GM18907 (cell line): ENCODE measurements around the gene BRAF.
"Not testable (repeated sequence)": the region's sequence is repeated elsewhere in the genome, so short reads cannot be mapped to it uniquely, and the experiment has no call there.

Source experiments
- ATAC-seq: cut with Tn5 transposase; IDR thresholded peaks from one replicate; pipeline ENCODE4 v1.9.1; 2021; ENCODE audit warnings: mild to moderate bottlenecking, moderate library complexity; ENCODE audit not compliant: unreplicated experiment

Gene BRAF

DNA sequence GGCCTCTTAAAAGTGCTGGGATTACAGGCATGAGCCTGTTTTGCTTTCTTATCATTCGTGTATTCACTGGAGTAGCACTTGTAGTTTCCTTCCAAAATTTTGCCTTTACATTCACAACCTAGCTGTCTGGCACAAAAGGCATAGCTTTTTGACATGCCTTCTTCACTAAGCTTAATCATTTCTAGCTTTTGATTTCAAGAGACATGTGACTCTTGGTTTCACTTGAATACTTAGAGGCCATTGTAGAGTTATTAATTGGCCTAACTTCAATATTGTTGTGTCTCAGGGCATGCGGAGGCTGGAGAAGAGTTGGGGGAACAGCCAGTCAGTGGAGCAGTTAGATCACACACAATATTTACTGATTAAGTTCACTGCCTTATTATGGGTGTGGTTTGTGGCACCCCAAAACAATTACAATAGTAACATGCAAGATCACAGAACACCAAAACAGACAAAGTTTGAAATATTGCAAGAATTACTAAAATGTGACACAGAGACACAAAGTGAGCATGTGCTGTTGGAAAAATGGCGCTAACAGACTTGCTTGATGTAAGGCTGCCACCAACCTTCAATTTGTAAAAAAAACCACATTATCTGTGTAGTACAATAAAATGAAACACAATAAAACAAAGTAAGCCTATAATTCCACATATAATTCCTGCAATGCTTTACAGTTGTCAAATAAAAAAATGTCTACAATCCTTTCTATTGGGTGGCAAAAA, 43.1 kb downstream of the BRAF start:
- ATAC-seq: peak; percentile 66

GRCh38 chr7:140877249-140877524, 47.5 kb downstream of the BRAF start:
- no peak for ATAC-seq

GRCh38 chr7:140876519-140877248, 48.0 kb downstream of the BRAF start:
- peak; percentile 67 for ATAC-seq

DNA sequence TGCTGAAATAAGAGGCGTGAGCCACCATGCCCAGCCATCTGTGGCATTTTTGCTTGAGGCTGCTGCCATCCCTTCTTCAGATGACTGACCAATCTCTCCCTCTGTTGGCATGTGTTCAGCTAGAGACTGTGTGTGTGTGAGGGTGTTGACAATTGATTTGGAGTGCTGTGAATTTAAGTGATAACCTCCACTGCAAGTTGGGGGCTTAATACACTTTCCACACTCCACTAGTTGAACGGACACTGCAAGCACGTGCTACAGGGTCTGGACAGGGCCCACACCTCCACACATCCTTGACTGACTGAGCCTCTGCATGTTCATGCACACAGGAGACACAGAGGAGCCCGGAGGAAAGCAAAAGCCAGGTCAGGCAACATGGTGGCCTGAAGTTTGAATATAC, 51.3 kb downstream of the BRAF start:
- no peak for ATAC-seq

DNA sequence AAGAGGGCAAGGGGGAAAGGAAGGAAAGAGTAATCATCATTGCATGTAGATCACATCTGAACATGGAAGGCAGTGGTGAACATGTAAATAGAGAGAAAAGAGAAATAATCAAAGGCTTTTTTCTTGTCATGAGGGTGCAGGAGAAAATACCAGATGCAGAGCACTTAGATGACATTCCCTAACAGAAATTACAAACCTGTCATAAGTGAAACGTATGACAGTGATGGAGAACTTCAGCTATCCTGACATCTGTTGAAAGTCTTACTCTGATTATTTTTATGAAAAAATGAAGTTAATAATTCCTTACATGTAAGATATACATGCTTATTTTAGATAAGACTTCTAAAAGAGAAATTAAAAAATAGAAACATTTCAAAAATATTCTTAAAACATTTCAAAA, 54.7 kb downstream of the BRAF start:
- no peak for ATAC-seq

GRCh38 chr7:140869430-140869829, 55.3 kb downstream of the BRAF start:
- ATAC-seq: no peak

GRCh38 chr7:140867467-140868462, 57.0 kb downstream of the BRAF start:
- no peak for ATAC-seq

GRCh38 chr7:140866926-140867325, 57.8 kb downstream of the BRAF start:
- ATAC-seq: no peak

DNA sequence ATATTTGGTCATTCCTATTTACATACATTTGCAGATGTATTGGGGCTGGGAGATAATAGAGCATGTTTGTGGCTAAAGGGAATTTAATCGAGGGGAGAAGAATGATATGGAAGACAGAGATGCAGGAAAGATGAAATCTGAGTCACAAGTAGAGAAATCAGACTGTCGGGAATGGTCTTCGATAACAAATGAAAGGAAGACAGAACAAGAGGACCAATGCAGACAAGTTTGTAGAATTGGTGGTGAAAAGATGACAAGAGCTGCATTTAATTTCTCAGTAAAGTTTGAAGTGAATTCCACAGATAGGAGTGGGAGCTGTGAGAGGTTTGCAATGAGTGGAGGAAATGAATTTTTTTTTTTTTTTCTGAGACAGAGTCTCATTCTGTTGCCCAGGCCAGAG, 60.0 kb downstream of the BRAF start:
- ATAC-seq: no peak

DNA sequence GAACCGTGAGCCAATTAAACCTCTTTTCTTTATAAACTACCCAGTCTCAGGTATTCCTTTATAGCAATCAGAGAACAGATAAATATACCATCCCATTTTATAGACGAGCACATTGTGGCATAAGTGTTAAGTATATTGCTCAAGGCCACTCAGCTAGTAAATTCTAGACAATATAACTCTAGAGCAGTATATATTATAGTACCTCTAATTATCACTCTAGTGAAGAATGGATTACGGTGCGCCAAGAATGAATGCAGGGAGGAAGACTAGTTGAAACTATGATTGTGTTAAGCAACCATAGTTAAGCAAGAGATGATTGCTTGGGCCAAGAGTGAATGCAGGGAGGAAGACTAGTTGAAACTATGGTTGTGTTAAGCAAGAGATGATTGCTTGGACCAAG, 60.9 kb downstream of the BRAF start:
- no peak for ATAC-seq

DNA sequence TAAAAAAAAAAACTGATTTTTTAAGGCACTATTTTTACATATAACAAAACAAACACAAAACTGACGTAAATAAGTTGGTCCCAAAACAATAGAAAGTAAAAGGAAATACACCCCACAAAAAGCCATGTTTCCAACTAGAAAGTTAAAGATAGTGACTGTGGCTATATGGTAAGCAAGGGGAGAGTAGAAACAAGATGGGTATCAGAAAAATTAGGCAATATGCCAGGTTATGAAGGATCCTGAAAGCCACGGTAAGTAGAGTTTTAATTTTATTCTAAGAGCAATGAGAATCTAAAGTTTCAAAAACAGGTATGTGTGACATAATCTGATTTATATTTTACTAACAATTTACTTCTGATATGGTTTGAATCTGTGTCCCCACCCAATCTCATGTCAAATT, 61.5 kb downstream of the BRAF start:
- ATAC-seq: no peak

DNA sequence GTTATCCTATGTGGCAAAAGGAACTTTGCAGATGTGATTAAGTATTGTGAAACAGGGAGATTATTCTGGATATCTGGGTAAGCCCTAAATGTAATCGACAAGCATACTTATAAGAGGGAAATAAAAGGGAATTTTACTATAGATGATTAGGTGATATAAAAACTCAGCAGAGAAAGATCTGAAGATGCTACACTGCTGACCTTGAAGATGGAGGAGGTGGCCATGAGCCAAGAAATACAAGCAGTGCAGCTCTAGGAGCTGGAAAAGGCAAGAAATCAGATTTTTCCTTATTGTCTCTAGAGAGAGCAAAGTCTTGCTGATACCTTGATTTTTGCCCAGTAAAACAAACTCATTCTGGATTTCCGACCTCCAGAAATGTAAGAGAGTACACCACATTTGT, 67.7 kb downstream of the BRAF start:
- ATAC-seq: no peak

DNA sequence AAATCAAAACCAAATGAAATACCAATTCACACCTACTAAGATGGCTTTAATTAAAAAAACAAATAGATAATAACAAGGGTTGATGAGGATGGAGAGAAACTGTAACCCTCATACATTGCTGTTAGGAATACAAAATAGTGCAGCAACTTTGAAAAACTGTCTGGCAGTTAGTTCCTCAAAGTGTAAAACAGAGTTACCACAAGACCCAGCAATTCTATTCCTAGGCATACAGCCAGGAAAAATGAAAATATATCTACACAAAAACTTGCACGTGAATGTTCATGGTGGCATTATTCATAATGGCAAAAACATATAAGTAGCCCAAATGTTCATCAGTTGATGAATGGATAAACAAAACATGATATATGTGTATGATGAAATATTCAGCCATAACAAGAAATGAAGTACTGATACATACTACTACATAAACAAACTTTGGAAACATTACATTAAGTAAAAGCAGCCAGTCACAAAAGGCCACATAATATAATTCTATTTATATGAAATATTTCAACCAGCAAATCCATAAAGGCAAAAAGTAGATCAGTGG, 83.5 kb downstream of the BRAF start:
- ATAC-seq: no peak

DNA sequence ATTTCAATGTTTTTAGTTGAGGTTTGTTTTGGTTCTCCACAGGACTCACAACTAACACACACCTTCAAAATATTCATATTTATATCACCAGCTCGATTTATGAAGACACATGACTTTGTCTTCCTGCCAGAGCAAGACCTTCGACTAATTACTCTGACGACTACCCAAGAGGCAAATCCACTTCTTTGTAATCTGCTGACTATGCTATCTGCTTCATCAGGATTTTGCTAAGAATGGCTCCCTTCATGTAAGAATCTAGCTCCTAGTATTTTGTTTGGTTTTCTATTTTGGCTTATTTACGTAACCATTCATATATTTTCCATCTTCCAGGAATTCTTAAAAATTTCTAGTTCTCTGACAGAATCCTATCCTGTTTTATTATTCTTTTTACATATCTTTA, 93.0 kb downstream of the BRAF start:
- no peak for ATAC-seq

DNA sequence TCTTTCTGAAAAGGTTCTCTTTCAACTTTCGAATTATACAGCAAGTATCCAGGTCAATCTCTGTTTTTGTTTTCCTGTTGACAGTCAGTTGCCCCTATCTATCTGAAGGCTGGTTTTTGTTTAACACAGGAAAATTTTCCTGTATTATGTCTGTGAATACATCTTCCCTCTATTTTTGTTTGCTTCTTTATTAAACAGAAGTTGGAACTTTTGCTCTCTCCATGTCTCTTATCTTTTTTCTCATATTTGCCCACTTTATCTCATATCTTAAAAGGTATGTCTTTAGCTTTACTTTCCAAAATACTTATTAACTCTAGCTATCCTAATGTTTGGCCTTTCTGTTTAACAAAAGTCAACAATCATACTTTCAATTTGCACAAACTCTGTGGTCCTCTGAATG, 95.0 kb downstream of the BRAF start:
- ATAC-seq: no peak

DNA sequence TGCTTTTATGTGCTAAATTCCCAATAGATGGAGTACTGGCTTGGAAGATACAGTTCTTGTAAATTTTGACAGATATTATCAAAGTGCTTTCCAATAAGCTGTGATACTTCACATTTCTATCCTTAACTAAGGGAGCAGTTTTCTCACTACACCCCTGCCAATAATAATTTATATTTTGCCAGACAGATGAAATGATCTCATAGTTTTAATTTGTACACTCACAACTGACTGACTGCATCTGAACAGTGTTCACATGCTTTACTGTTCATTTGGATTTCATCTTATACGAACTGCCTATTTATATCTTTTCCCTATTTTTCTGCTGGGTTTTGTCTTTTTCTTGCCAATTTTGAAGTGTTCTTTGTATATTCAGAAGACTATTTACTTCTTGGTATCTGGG, 96.0 kb downstream of the BRAF start:
- no peak for ATAC-seq

DNA sequence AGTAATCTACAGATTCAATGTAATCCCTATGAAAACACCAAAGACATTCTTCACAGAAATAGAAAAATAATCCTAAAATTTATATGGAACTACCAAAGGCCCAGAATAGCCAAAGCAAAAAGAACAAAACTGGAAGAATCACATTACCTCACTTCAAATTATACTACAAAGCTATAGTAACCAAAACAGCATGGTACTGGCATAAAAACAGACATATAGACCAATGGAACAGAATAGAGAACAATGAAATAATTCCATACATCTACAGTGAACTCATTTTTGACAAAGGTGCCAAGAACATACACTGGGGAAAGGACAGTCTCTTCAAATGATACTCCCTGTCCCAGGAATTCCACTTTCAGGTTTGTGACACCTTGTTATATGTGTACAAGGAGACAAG, 107.3 kb downstream of the BRAF start:
- not testable (repeated sequence) for ATAC-seq

DNA sequence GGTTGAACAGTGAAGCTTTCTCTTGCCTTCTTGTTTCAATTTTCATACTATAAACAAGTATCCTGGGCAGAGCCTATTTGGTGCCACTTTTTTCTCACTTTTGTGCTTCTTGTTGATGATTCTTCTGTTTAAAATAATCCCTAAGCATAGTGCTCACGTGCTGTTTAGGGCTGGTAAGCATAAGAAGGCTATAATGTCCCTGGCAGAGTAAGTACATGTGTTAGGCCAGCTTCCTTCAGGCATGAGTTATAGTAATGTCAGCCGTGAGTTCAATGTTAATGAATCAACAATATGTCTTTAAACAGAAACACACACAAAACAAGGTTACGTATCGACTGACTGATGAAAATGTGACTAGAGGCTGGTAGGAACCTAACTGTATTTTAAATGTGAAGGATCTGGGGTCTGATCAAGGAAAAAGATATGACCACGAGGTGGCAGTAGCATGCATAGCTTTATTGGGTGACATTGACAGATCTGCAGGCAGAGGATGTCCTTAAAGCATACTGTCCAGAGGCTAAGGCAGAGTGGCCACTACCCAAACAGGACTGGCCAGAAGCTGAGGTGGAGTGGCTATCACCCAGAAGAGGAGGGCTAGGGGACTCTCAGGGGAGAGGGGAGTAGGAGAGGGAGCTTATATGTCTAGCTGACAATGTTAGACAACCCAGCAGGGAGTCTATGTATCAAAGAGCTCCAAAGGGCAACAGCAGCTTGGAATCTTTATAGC, 113.7 kb downstream of the BRAF start:
- peak; percentile 79 for ATAC-seq

- no peak for ATAC-seq
Measured at GRCh38 chr7:140810385-140810784, 114.3 kb downstream of the BRAF start.

GRCh38 chr7:140778975-140779374, 145.8 kb downstream of the BRAF start:
- no peak for ATAC-seq

DNA sequence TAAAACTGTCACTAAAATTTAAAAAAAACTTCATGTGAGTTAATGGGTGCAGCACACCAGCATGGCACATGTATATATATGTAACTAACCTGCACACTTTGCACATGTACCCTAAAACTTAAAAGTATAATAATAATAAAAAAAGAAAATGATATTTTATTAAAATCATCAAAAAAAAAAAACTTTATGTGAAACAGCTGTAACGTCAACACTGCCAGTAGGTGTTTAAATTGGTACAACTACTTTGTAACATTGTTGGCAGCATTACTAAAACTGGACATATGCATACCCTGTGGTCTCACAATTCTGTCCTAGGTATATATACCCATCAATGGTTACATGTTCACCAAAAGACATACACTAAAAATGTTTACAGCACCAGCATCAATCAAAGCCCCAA, 146.2 kb downstream of the BRAF start:
- no peak for ATAC-seq
